Chondrocyte (in vitro differentiated cells): Measurements from ENCODE around the gene MRPL39. TPM values are rescaled to one million over a fixed set of nuclear protein-coding genes. Genes with fewer than 3 reads are reported as not detected.

Experiments
- DNase-seq: peaks from one replicate; pipeline ENCODE4 v3.0.0; 2021; ENCODE audit warnings: mixed read lengths, low spot score
- H3K27ac Mint-ChIP-seq: one replicate; pipeline ENCODE4 v1.8.0; 2021; ENCODE audit warnings: mild to moderate bottlenecking, moderate library complexity, mixed read lengths; ENCODE audit not compliant: unreplicated experiment
- H3K27me3 Mint-ChIP-seq: 2 replicates; pipeline ENCODE4 v1.8.0; 2021; ENCODE audit warnings: low read depth, mixed read lengths
- H3K36me3 Mint-ChIP-seq: 2 replicates; pipeline ENCODE4 v1.8.0; 2021; ENCODE audit warnings: low read depth, mixed read lengths
- H3K4me1 Mint-ChIP-seq: 2 replicates; pipeline ENCODE4 v1.8.0; 2021; ENCODE audit warnings: low read depth, mild to moderate bottlenecking, mixed read lengths
- H3K4me3 Mint-ChIP-seq: one replicate; pipeline ENCODE4 v1.8.0; 2021; ENCODE audit warnings: mild to moderate bottlenecking, moderate library complexity, mixed read lengths; ENCODE audit not compliant: unreplicated experiment
- H3K9me3 Mint-ChIP-seq: 2 replicates; pipeline ENCODE4 v1.8.0; 2021; ENCODE audit warnings: low read depth, mixed read lengths
- total RNA-seq: library from RNA; stranded (reverse); gene quantifications from 3 replicates; pipeline ENCODE4 v1.2.1, GENCODE V29; 2021
- TF ChIP-seq, protein P1 (sequence below): fragments of 200-600 bp; sonication (generic); IDR thresholded peaks from 2 replicates; pipeline ENCODE4 v1.5.0; 2021; ENCODE audit warnings: antibody characterized with exemption, mild to moderate bottlenecking, moderate library complexity

The MRPL39 gene
- total RNA-seq, 1 donor from 2014 or later = 21.5 TPM

DNA sequence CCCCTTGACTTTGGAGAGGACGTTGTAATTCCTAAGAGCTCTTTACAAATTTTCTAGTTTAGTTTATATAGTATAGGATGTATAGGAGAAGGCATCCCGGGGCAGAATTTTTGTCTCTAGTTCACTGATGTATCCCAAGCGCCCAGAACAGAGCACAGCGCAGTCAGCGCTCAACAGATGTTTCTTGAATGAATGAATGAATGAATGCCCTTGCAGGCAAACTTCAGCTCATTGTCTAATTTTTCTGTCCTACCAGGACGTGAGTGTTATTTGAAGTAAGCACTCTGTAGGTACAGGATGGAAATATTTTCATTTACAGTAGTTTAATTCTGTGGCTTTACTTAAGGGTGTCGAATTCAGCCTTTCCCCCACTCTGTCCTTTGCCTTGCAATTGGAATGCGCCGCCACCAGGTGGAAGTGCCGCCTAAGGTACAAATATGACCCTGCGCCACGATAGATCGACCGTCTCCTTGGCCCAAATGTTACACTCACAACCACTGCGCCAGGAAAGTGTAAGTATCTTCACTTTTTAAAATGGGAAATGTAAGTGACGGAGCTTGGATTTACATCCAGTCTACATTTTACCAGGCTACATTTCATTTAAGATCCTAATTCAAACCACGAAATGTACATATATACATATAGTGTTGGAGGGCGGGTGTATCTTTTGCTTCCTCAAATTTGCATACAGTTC is 910 bp upstream of the MRPL39 start:
- Mint-ChIP-seq H3K4me1 (peaks cover 21% of the 10 kb centered on the region), H3K4me3 (peak overlapping the region; percentile 96), H3K27me3 (peaks cover 5% of the 10 kb centered on the region), H3K9me3 (no peaks in the 10 kb centered on the region), H3K27ac (no peak overlapping the region), H3K36me3 (no peaks in the 10 kb centered on the region)
- TF ChIP-seq, protein P1, sequence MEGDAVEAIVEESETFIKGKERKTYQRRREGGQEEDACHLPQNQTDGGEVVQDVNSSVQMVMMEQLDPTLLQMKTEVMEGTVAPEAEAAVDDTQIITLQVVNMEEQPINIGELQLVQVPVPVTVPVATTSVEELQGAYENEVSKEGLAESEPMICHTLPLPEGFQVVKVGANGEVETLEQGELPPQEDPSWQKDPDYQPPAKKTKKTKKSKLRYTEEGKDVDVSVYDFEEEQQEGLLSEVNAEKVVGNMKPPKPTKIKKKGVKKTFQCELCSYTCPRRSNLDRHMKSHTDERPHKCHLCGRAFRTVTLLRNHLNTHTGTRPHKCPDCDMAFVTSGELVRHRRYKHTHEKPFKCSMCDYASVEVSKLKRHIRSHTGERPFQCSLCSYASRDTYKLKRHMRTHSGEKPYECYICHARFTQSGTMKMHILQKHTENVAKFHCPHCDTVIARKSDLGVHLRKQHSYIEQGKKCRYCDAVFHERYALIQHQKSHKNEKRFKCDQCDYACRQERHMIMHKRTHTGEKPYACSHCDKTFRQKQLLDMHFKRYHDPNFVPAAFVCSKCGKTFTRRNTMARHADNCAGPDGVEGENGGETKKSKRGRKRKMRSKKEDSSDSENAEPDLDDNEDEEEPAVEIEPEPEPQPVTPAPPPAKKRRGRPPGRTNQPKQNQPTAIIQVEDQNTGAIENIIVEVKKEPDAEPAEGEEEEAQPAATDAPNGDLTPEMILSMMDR = peak; percentile 94
- no peak for DNase-seq

DNA sequence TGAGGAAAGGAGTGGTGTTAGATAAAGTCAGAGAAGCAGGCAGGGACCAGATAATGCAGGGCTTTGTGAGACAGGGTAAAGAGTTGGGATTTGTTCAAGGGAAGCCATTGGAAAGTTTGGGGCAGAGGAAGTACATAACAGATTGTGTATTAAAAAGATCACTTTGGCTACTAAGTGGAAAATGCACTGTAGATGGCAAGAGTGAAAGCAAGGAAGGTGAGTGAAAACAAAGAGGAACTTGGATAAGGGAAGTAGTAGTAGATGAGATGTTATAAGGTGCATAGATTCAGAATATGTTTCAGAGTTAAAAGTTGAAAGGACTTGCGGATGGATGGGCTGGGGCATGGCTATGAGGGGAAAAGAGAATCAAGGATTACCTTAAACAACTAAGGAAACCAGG is 17.4 kb downstream of the MRPL39 start:
- TF ChIP-seq, protein P1 = no peak
- peak overlapping the region; percentile 49 for H3K27ac Mint-ChIP-seq

DNA sequence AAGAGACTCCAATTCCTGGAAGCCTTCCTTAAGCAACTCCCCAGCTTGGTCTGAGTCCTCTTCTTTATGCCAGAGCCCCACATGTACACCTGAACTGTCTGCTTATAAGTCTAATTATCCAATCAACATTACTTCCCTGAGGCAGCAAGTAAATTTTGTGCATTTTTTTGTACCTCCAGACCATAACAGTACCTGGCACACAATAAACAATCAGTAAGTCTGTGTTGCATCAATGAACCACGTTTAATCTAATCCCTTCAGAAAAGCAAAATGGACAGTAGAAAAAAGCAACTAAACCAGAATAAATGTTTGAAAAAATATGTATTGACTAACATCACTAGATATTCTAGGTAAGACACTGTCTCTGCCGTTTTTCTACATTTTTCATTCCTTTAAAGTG is 20.5 kb downstream of the MRPL39 start:
- TF ChIP-seq, protein P1 = no peak
- peaks cover 30% of the 10 kb centered on the region for H3K36me3 Mint-ChIP-seq
- no peaks in the 10 kb centered on the region for H3K4me1 Mint-ChIP-seq
- H3K4me3 Mint-ChIP-seq = no peak overlapping the region
- no peak overlapping the region for H3K27ac Mint-ChIP-seq
- no peaks in the 10 kb centered on the region for H3K27me3 Mint-ChIP-seq
- no peak for DNase-seq
- no peaks in the 10 kb centered on the region for H3K9me3 Mint-ChIP-seq

More for the DNA sequence above, 17.4 kb downstream of the MRPL39 start:
- Mint-ChIP-seq H3K36me3 (peaks cover 44% of the 10 kb centered on the region), H3K4me1 (no peaks in the 10 kb centered on the region), H3K27me3 (no peaks in the 10 kb centered on the region), H3K9me3 (no peaks in the 10 kb centered on the region), H3K4me3 (no peak overlapping the region)
- DNase-seq = no peak

DNA sequence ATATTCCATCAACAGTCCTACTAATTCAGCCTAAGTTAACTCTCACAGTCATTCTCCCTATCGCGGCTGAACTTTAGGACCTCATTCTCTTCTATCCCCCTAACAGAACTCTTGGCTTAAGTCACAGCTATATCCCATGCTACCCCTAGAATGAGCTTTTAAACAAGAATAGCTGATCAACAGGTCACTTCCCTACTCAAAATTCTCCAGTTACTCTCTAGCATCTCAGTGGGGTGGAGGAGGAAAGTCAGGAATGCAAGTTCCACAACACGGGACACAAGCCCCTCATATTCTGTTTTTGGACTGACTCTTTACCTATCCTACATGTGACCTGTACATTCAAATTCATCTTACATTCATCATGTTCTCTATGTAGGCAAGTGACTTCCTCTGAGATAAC is 21.0 kb downstream of the MRPL39 start:
- no peak for DNase-seq
- Mint-ChIP-seq H3K27me3 (no peaks in the 10 kb centered on the region), H3K9me3 (no peaks in the 10 kb centered on the region), H3K27ac (no peak overlapping the region), H3K4me1 (no peaks in the 10 kb centered on the region), H3K36me3 (peaks cover 29% of the 10 kb centered on the region), H3K4me3 (no peak overlapping the region)
- TF ChIP-seq, protein P1 = no peak

DNA sequence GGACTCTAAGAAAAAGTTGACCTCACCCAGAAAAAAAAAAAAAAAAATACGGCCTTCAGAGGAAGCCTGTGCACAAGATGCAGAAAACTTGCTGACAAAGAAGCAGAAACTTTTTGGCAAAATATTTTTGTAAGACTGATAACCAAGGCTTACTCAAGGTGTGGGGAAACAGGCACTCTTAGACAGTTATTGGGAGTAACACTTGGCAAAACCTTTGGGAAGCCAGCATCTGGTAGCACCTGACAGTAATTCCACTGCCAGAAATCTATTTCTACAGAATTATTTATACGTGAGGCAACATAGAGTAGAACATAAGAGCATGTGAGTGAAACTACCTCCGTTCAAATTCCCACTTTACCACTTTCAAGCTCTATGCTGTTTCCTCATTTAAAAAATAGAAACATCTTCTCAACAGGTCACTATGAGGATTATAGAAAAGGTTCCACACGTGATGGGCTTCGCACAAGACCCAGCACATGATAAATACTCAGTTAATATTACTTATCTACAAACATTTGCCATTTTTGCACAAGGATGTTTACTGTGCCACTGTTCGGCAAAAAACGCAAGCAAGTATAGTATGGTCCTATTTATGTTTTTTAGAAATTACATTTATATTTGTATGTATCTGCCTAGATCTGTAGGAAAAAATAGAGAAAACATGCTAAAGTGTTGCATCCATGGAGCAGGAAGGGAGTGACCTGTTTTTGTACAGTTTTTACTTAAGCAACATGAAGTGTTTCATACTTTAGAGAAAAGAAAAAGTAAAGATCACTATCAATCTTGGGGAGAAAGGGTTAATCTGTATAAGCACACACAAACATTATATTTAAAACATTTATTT is 22.2 kb downstream of the MRPL39 start:
- TF ChIP-seq, protein P1 = no peak
- H3K9me3 Mint-ChIP-seq = no peaks in the 10 kb centered on the region
- H3K27me3 Mint-ChIP-seq = no peaks in the 10 kb centered on the region
- no peak for DNase-seq
- peaks cover 23% of the 10 kb centered on the region for H3K36me3 Mint-ChIP-seq
- no peak overlapping the region for H3K27ac Mint-ChIP-seq
- H3K4me3 Mint-ChIP-seq = no peak overlapping the region
- no peaks in the 10 kb centered on the region for H3K4me1 Mint-ChIP-seq
